KG1 (cell line): Measurements from ENCODE around the gene LMO3.

Experiments
- DNase-seq: peaks from one replicate; lab custom pipeline; 2025; lab: John Stamatoyannopoulos, UW

Gene LMO3

GRCh38 chr12:16606117-16606200 lies at the start of gene LMO3:
Gene LMO3 (minus strand): TSS chr12:16606162. CDS start chr12:16600860, 5,302 bp downstream.
- no peak for DNase-seq

- no peak for DNase-seq
These were observed 30.6 kb upstream of the LMO3 start for GRCh38 chr12:16636435-16637055.

- no peak for DNase-seq
These were observed 28.8 kb upstream of the LMO3 start for GRCh38 chr12:16634786-16635185.

GRCh38 chr12:16626991-16627390 lies 21.0 kb upstream of the LMO3 start:
- no peak for DNase-seq

GRCh38 chr12:16622338-16622737 lies 16.4 kb upstream of the LMO3 start:
- no peak for DNase-seq

- no peak for DNase-seq
These were observed 13.6 kb upstream of the LMO3 start for GRCh38 chr12:16619537-16619936.

- DNase-seq = no peak
These were observed 12.3 kb upstream of the LMO3 start for GRCh38 chr12:16618256-16618655.

- DNase-seq = no peak
These were observed 7.2 kb upstream of the LMO3 start for GRCh38 chr12:16613199-16613598.

- DNase-seq = no peak
These were observed 6.7 kb upstream of the LMO3 start for GRCh38 chr12:16612647-16613046.

- DNase-seq = no peak
These were observed 5.2 kb upstream of the LMO3 start for GRCh38 chr12:16611146-16611545.

- no peak for DNase-seq
These were observed 4.8 kb upstream of the LMO3 start for GRCh38 chr12:16610743-16611142.

- no peak for DNase-seq
These were observed 4.1 kb upstream of the LMO3 start for GRCh38 chr12:16610001-16610585.

GRCh38 chr12:16608946-16609539 lies 3.1 kb upstream of the LMO3 start:
- DNase-seq = no peak

GRCh38 chr12:16607906-16608775 lies 2.2 kb upstream of the LMO3 start:
- DNase-seq = no peak

- no peak for DNase-seq
These were observed 1.0 kb upstream of the LMO3 start for GRCh38 chr12:16606991-16607390.

- DNase-seq = no peak
These were observed 363 bp upstream of the LMO3 start for GRCh38 chr12:16606201-16606849.

GRCh38 chr12:16605642-16606116 lies 283 bp downstream of the LMO3 start:
- DNase-seq = no peak

GRCh38 chr12:16604596-16605252 lies 1.2 kb downstream of the LMO3 start:
- no peak for DNase-seq

- DNase-seq = no peak
These were observed 1.9 kb downstream of the LMO3 start for GRCh38 chr12:16603916-16604575.

GRCh38 chr12:16603260-16603915 lies 2.6 kb downstream of the LMO3 start:
- DNase-seq = no peak

- no peak for DNase-seq
These were observed 3.5 kb downstream of the LMO3 start for GRCh38 chr12:16602412-16602811.
